Osteoblast (primary cell): ENCODE measurements around the gene COL18A1. TPM values are rescaled to one million over a fixed set of nuclear protein-coding genes. Genes with fewer than 3 reads are reported as not detected.
"Not testable (repeated sequence)": the region's sequence is repeated elsewhere in the genome, so short reads cannot be mapped to it uniquely, and the experiment has no call there.

Source experiments
- DNase-seq: peaks from one replicate; pipeline ENCODE4 v3.0.0; 2011; ENCODE audit warnings: low spot score, mixed read lengths; ENCODE audit not compliant: insufficient read length; ENCODE audit errors: missing footprints
- H2AFZ ChIP-seq: 2 replicates; pipeline ENCODE4 v1.6.0; 2011; ENCODE audit warnings: mild to moderate bottlenecking, low read length
- H3K27ac ChIP-seq: 2 replicates; pipeline ENCODE4 v1.5.1; 2011; ENCODE audit warnings: mild to moderate bottlenecking, low read depth, low read length, moderate library complexity
- H3K27me3 ChIP-seq: 2 replicates; pipeline ENCODE4 v1.6.0; 2012; ENCODE audit warnings: mild to moderate bottlenecking, control low read depth, inconsistent platforms, low read length, moderate library complexity; ENCODE audit not compliant: insufficient read depth
- H3K36me3 ChIP-seq: 2 replicates; pipeline ENCODE4 v1.5.1; 2011; ENCODE audit warnings: mild to moderate bottlenecking, low read length, control low read depth, moderate library complexity; ENCODE audit not compliant: insufficient read depth
- H3K4me1 ChIP-seq: 2 replicates; pipeline ENCODE4 v1.5.1; 2011; ENCODE audit warnings: mild to moderate bottlenecking, low read length, control low read depth, moderate library complexity; ENCODE audit not compliant: insufficient read depth
- H3K4me2 ChIP-seq: 2 replicates; pipeline ENCODE4 v1.6.0; 2011; ENCODE audit warnings: mild to moderate bottlenecking, low read length; ENCODE audit not compliant: insufficient read depth
- H3K4me3 ChIP-seq: fragments of 200-600 bp; sonication (generic); 3 replicates; pipeline ENCODE4 v1.5.1; 2012; ENCODE audit warnings: mild to moderate bottlenecking, low read length, inconsistent platforms; ENCODE audit not compliant: insufficient read depth
- H3K79me2 ChIP-seq: 2 replicates; pipeline ENCODE4 v1.6.0; 2012; ENCODE audit warnings: mild to moderate bottlenecking, low read length, control low read depth, inconsistent platforms; ENCODE audit not compliant: insufficient read depth
- H3K9me3 ChIP-seq: 2 replicates; pipeline ENCODE4 v1.5.1; 2011; ENCODE audit warnings: low read depth, low read length, control low read depth
- H4K20me1 ChIP-seq: 2 replicates; pipeline ENCODE4 v1.6.0; 2012; ENCODE audit warnings: mild to moderate bottlenecking, low read length, control low read depth; ENCODE audit not compliant: insufficient read depth
- CTCF ChIP-seq: IDR thresholded peaks from 2 replicates; pipeline ENCODE4 v1.5.1; 2011; ENCODE audit warnings: mild to moderate bottlenecking, low read depth, low read length, moderate library complexity; ENCODE audit errors: extremely low read depth
- total RNA-seq: library from RNA; depleted of rRNA; stranded (reverse); fragments of >200 nt; gene quantifications from 2 replicates; pipeline ENCODE4 v1.2.3, GENCODE V29; 2012

The COL18A1 gene
- total RNA-seq, 1 donor: 8.3 TPM

- Histone ChIP-seq H3K36me3 (peaks cover 9% of the 10 kb centered on the region), H3K9me3 (no peaks in the 10 kb centered on the region), H3K79me2 (no peaks in the 10 kb centered on the region), H3K4me3 (no peak overlapping the region), H3K4me1 (no peaks in the 10 kb centered on the region), H3K27ac (no peak overlapping the region), H4K20me1 (no peaks in the 10 kb centered on the region), H3K27me3 (no peaks in the 10 kb centered on the region), H2AFZ (no peak overlapping the region), H3K4me2 (no peak overlapping the region)
- no peak for DNase-seq
- no peak for TF ChIP-seq CTCF
Observed at GRCh38 chr21:45530423-45531113, 125.6 kb downstream of the COL18A1 start.

- not testable (repeated sequence) for H3K36me3 ChIP-seq, H4K20me1 ChIP-seq, H3K79me2 ChIP-seq
Observed at GRCh38 chr21:45531114-45531392, 126.1 kb downstream of the COL18A1 start.

GRCh38 chr21:45531393-45532215, 126.6 kb downstream of the COL18A1 start:
- Histone ChIP-seq H3K4me1 (no peaks in the 10 kb centered on the region), H4K20me1 (no peaks in the 10 kb centered on the region), H3K9me3 (no peaks in the 10 kb centered on the region), H3K79me2 (no peaks in the 10 kb centered on the region), H3K4me2 (no peak overlapping the region), H3K4me3 (no peak overlapping the region), H3K27ac (no peak overlapping the region), H3K27me3 (no peaks in the 10 kb centered on the region), H2AFZ (no peak overlapping the region), H3K36me3 (peaks cover 9% of the 10 kb centered on the region)
- TF ChIP-seq CTCF: no peak
- no peak for DNase-seq

More at GRCh38 chr21:45531114-45531392, 126.1 kb downstream of the COL18A1 start:
- not testable (repeated sequence) for H3K4me2 ChIP-seq, DNase-seq, H3K4me3 ChIP-seq, H3K9me3 ChIP-seq, H2AFZ ChIP-seq, H3K4me1 ChIP-seq, H3K27ac ChIP-seq, H3K27me3 ChIP-seq

GRCh38 chr21:45532826-45533360, 127.9 kb downstream of the COL18A1 start:
- Histone ChIP-seq H3K4me3 (no peak overlapping the region), H3K36me3 (peaks cover 9% of the 10 kb centered on the region), H4K20me1 (no peaks in the 10 kb centered on the region), H2AFZ (no peak overlapping the region), H3K27ac (no peak overlapping the region), H3K27me3 (no peaks in the 10 kb centered on the region), H3K79me2 (no peaks in the 10 kb centered on the region), H3K4me2 (no peak overlapping the region), H3K9me3 (no peaks in the 10 kb centered on the region), H3K4me1 (no peaks in the 10 kb centered on the region)
- DNase-seq: no peak
- no peak for TF ChIP-seq CTCF
